Measurements from ENCODE around the gene MARCKS. TPM values are rescaled to one million over a fixed set of nuclear protein-coding genes. Genes with fewer than 3 reads are reported as not detected.

Gene MARCKS
- total RNA-seq, 1 donor from 2014 or later = 163 TPM

DNA sequence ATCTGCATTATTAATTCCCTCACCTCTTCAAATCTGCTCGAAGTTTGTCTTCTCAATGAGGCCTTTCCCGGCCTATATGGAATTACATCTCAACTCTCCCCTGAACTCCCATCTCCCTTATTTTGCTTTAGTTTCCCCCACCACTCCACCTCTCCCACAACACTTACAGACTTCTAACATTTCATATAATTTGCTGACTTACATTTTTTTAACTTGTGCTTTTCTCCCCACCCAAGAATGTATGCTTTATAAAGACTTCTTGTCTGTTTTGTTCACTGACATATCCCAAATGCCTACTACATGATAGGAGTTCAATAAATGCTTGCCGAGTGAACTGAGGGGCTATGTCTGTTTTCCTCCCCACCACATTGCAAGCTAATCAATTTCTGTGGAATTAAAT is 3.9 kb upstream of the MARCKS start:
- H3K79me2 ChIP-seq (ENCODE audit: low read depth) = peaks cover 29% of the 10 kb centered on the region
- H3K36me3 ChIP-seq = no peaks in the 10 kb centered on the region
- Mint-ChIP-seq H3K4me3 (peak overlapping the region; percentile 4), H3K27me3 (ENCODE audit: insufficient read depth, low read depth) (peaks cover 2% of the 10 kb centered on the region), H3K36me3 (peaks cover 3% of the 10 kb centered on the region), H3K4me1 (peaks cover 18% of the 10 kb centered on the region), H3K27ac (peak overlapping the region; percentile 2), H3K9me3 (no peaks in the 10 kb centered on the region)
- DNase-seq (ENCODE audit: low spot score) = no peak
- no peak overlapping the region for H3K27ac ChIP-seq
- TF ChIP-seq, protein P1, sequence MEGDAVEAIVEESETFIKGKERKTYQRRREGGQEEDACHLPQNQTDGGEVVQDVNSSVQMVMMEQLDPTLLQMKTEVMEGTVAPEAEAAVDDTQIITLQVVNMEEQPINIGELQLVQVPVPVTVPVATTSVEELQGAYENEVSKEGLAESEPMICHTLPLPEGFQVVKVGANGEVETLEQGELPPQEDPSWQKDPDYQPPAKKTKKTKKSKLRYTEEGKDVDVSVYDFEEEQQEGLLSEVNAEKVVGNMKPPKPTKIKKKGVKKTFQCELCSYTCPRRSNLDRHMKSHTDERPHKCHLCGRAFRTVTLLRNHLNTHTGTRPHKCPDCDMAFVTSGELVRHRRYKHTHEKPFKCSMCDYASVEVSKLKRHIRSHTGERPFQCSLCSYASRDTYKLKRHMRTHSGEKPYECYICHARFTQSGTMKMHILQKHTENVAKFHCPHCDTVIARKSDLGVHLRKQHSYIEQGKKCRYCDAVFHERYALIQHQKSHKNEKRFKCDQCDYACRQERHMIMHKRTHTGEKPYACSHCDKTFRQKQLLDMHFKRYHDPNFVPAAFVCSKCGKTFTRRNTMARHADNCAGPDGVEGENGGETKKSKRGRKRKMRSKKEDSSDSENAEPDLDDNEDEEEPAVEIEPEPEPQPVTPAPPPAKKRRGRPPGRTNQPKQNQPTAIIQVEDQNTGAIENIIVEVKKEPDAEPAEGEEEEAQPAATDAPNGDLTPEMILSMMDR (IDR thresholded peaks at IDR 0.05) = no peak
- TF ChIP-seq EZH2 (IDR thresholded peaks at IDR 0.05) (no peak), EZH2phosphoT487 (IDR thresholded peaks at IDR 0.05) (no peak)
- no peaks in the 10 kb centered on the region for H4K20me1 ChIP-seq (ENCODE audit: low read depth)
- peaks cover 9% of the 10 kb centered on the region for H3K4me1 ChIP-seq
- no peak overlapping the region for H3K9ac ChIP-seq
- H3K4me3 ChIP-seq = no peak overlapping the region
- no peaks in the 10 kb centered on the region for H3K9me3 ChIP-seq (ENCODE audit: low read depth)
- peaks cover 19% of the 10 kb centered on the region for H3F3A ChIP-seq (ENCODE audit: low read depth)
- no peak overlapping the region for H3K4me2 ChIP-seq
- no peak overlapping the region for H2AFZ ChIP-seq (replicated peaks)
- H3K27me3 ChIP-seq = no peaks in the 10 kb centered on the region

DNA sequence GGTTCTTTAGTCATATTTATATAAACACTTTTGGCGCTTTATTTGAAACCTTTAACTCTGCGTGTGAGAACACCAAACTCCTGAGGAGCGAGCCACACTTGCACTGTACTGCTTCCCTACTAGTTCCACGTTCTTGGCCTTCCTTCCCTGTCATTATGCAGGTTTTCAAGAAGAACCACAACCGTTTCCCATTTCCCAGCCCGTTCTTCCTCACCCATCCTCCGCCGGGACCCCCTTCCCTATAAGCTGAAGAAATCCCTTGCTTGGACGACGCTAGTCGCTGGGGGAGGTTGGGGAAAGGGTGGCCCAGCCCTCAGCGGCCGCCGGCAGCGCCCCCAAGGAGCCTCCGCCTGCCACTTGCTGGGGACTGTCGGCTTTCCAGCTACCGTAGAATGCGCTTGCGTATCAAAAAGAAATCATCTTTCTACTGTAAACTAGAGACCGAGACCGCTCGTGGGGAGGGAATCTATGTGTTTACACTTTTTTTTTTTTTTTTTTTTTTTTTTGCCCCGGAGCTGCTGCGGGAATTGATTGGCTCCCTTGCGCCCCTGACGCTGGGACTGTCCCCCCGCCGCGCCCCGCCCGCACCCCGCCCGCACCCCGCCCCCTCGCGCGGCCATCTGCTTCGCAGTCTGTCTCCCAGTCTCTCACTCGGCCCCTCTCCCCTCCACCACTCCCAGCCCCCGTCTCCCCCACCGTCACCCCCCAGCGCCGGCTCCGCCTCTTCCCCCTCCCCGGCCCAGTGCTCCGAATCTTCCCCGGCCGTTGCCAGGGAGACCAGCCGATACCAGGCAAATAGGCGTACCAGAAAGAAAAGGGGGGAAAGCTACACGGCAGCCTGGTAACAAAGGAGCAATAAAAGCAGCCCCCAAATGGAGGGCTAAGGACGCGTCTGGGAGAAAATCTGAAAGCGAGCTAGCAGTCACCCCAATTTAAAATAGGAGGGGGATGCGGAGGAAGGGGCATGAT is 2.3 kb upstream of the MARCKS start:
- Histone ChIP-seq H3K27ac (no peak overlapping the region), H3F3A (ENCODE audit: low read depth) (peaks cover 24% of the 10 kb centered on the region), H2AFZ (replicated peaks) (peak overlapping the region; percentile 90), H3K4me1 (peaks cover 9% of the 10 kb centered on the region), H3K9me3 (ENCODE audit: low read depth) (no peaks in the 10 kb centered on the region), H3K4me3 (peak overlapping the region; percentile 97), H3K4me2 (peak overlapping the region; percentile 92), H4K20me1 (ENCODE audit: low read depth) (peaks cover 5% of the 10 kb centered on the region), H3K79me2 (ENCODE audit: low read depth) (peaks cover 43% of the 10 kb centered on the region), H3K27me3 (no peaks in the 10 kb centered on the region), H3K36me3 (no peaks in the 10 kb centered on the region), H3K9ac (no peak overlapping the region)
- Mint-ChIP-seq H3K9me3 (no peaks in the 10 kb centered on the region), H3K4me1 (peaks cover 13% of the 10 kb centered on the region), H3K4me3 (peak overlapping the region; percentile 87), H3K27me3 (ENCODE audit: insufficient read depth, low read depth) (peaks cover 8% of the 10 kb centered on the region), H3K27ac (peak overlapping the region; percentile 99), H3K36me3 (peaks cover 6% of the 10 kb centered on the region)
- TF ChIP-seq, protein P1 (IDR thresholded peaks at IDR 0.05) = peak; percentile 37
- TF ChIP-seq EZH2 (IDR thresholded peaks at IDR 0.05) = no peak
- no peak for TF ChIP-seq EZH2phosphoT487 (IDR thresholded peaks at IDR 0.05)
- peak; percentile 94 for DNase-seq (ENCODE audit: low spot score)

DNA sequence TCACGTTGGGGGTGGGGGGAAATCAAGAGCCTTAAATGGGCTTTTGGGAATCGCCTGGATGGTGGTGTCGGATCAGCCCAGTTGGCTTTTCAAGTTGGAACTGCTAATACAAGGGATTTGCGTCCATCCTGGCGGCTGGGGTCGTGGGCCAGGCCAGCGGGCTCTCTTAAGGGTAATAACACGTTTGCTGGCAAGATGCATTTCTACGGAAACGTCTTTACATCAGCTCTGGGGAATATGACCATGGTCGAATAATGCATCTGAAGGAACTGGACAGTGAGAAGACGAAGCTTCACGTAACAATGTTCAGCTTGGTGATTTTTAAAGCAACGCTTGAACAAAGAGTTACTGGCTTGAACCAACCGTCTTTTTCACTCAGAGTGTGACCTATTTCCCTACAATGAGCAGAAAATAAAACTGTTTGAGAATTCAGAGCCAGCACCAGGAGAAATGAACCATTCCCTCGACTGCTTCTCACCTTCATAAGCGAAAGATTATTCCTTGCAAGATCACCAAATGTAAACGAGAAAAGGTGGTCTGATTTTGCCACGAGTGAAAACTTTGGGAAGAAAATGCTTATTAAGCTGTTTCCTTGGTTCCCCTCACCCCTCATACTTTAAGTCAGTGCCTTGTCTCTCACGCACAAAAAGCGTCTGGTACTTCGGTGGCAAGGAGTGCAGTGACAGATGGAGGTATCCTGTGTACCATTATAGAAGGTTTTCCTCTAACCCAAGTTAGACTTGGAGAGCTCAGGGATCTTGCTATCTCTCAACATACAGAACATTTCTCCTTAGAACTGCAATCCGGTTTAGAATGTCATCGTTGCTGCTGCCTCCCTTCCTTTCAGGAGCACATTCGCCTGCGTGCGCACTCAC is 1.4 kb upstream of the MARCKS start:
- no peaks in the 10 kb centered on the region for H3K9me3 ChIP-seq (ENCODE audit: low read depth)
- Mint-ChIP-seq H3K4me1 (peaks cover 17% of the 10 kb centered on the region), H3K4me3 (no peak overlapping the region), H3K36me3 (peaks cover 10% of the 10 kb centered on the region), H3K27ac (no peak overlapping the region), H3K9me3 (peaks cover 2% of the 10 kb centered on the region), H3K27me3 (ENCODE audit: insufficient read depth, low read depth) (peaks cover 12% of the 10 kb centered on the region)
- H3K4me3 ChIP-seq = peak overlapping the region; percentile 97
- H4K20me1 ChIP-seq (ENCODE audit: low read depth) = peaks cover 10% of the 10 kb centered on the region
- no peaks in the 10 kb centered on the region for H3K27me3 ChIP-seq
- H3K79me2 ChIP-seq (ENCODE audit: low read depth) = peaks cover 53% of the 10 kb centered on the region
- peaks cover 24% of the 10 kb centered on the region for H3F3A ChIP-seq (ENCODE audit: low read depth)
- no peak overlapping the region for H3K27ac ChIP-seq
- H3K9ac ChIP-seq = no peak overlapping the region
- TF ChIP-seq, protein P1 (IDR thresholded peaks at IDR 0.05) = no peak
- TF ChIP-seq EZH2 (IDR thresholded peaks at IDR 0.05) (no peak), EZH2phosphoT487 (IDR thresholded peaks at IDR 0.05) (no peak)
- DNase-seq (ENCODE audit: low spot score) = peak; percentile 67
- no peaks in the 10 kb centered on the region for H3K36me3 ChIP-seq
- peaks cover 9% of the 10 kb centered on the region for H3K4me1 ChIP-seq
- H2AFZ ChIP-seq (replicated peaks) = no peak overlapping the region
- peak overlapping the region; percentile 92 for H3K4me2 ChIP-seq
